GM12878 (cell line): ENCODE data around the gene NOVA2.

Experiments used
- CREM ChIP-seq: IDR thresholded peaks from 2 replicates; pipeline ENCODE4 v1.6.1; 2014; ENCODE audit warnings: antibody characterized with exemption, low read depth
- CTCF ChIP-seq, 3 experiments: IDR thresholded peaks in 2 of 3; conservative IDR thresholded peaks in 1 of 3; 2 replicates each; pipeline ENCODE4 v1.5.1; 2011; ENCODE audit warnings: low read depth in 3 of 3, low read length in 3 of 3, mild to moderate bottlenecking in 3 of 3, control low read depth in 2 of 3, moderate library complexity in 2 of 3, inconsistent platforms in 1 of 3, mixed read lengths in 1 of 3; ENCODE audit not compliant: control insufficient read depth in 2 of 3, insufficient read depth in 1 of 3; ENCODE audit errors: extremely low read depth in 1 of 3
- EP300 ChIP-seq, 2 experiments: fragments of 150-350 bp in 1 of 2; IDR thresholded peaks; 2 replicates each; pipeline ENCODE4 v1.6.1; 2011 to 2012; ENCODE audit warnings: low read depth in 2 of 2, low read length in 2 of 2, borderline replicate concordance in 1 of 2, improper control_type of control experiment in 1 of 2, inconsistent platforms in 1 of 2; ENCODE audit not compliant: control insufficient read depth in 1 of 2
- FOXM1 ChIP-seq: IDR thresholded peaks from 2 replicates; pipeline ENCODE4 v1.6.1; 2012; ENCODE audit warnings: low read depth, mild to moderate bottlenecking, inconsistent platforms, low read length, moderate library complexity
- POLR2A ChIP-seq: IDR thresholded peaks from 2 replicates; pipeline ENCODE4 v1.6.1; 2011; ENCODE audit warnings: low read depth, mild to moderate bottlenecking, low read length
- RAD21 ChIP-seq: IDR thresholded peaks from 2 replicates; pipeline ENCODE4 v1.6.1; 2011; ENCODE audit warnings: mild to moderate bottlenecking, low read depth, low read length, moderate library complexity; ENCODE audit not compliant: insufficient read depth
- RFX5 ChIP-seq: IDR thresholded peaks from 2 replicates; pipeline ENCODE4 v1.6.1; 2011; ENCODE audit warnings: low read depth, low read length, improper control_type of control experiment
- SPI1 ChIP-seq: IDR thresholded peaks from 2 replicates; pipeline ENCODE4 v1.6.1; 2011; ENCODE audit warnings: low read depth, mild to moderate bottlenecking, low read length, moderate library complexity, borderline replicate concordance; ENCODE audit not compliant: insufficient read depth
- ZBTB40 ChIP-seq: fragments of 450-650 bp; IDR thresholded peaks from 2 replicates; pipeline ENCODE4 v1.6.1; 2016; ENCODE audit warnings: mild to moderate bottlenecking, moderate library complexity, borderline replicate concordance
- TF ChIP-seq, protein P1 (sequence below): IDR thresholded peaks from 2 replicates; pipeline ENCODE4 v1.6.1; 2011; ENCODE audit warnings: low read depth, low read length, improper control_type of control experiment, borderline replicate concordance

DNA sequence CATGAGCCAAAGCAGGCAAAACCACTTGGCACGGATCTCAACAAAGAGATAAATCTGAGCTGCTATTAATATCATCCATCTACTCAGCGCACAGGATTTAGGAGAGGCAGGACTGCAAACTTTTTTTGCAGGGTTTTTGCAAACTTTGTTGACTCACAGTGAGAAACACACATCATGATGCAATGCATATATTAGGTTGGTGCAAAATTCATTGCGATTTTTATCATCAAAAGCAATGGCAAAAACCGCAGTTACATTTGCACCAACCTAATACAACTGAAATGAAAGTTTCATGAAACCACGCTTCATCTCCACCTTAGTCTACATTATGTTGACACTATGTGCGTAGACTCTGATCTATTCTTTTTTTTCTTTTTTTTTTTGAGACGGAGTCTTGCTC lies 4.5 kb upstream of the NOVA2 start:
- TF ChIP-seq POLR2A (no peak), FOXM1 (no peak), CTCF (IDR thresholded peaks at IDR 0.05 in 2 of 3, conservative IDR thresholded peaks at IDR 0.05 in 1 of 3; ENCODE audit: control insufficient read depth in 2 of 3, extremely low read depth in 1 of 3, insufficient read depth in 1 of 3, low read depth in 3 of 3, low read length in 3 of 3) (no peak), CREM (no peak), SPI1 (no peak), RAD21 (no peak), RFX5 (no peak), EP300 (IDR thresholded peaks at IDR 0.05; ENCODE audit: borderline replicate concordance in 1 of 2, control insufficient read depth in 1 of 2, low read depth in 2 of 2, low read length in 2 of 2) (no peak), ZBTB40 (no peak)
- TF ChIP-seq, protein P1, sequence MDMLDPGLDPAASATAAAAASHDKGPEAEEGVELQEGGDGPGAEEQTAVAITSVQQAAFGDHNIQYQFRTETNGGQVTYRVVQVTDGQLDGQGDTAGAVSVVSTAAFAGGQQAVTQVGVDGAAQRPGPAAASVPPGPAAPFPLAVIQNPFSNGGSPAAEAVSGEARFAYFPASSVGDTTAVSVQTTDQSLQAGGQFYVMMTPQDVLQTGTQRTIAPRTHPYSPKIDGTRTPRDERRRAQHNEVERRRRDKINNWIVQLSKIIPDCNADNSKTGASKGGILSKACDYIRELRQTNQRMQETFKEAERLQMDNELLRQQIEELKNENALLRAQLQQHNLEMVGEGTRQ, result no peak
